ENCODE data around the gene MYH8. TPM values are rescaled to one million over a fixed set of nuclear protein-coding genes. Genes with fewer than 3 reads are reported as not detected.

Gene MYH8
- total RNA-seq, 1 donor from 2014 or later: not detected

GRCh38 chr17:10435096-10435495 is 13.3 kb upstream of the MYH8 start:
- peaks cover 2% of the 10 kb centered on the region for H3K9me3 ChIP-seq (ENCODE audit: insufficient read depth, low read depth, low read length)
- no peak overlapping the region for H3K27ac ChIP-seq (ENCODE audit: low read depth, low read length)
- H3K4me3 ChIP-seq (ENCODE audit: insufficient read depth, low read depth, low read length): no peak overlapping the region
- Mint-ChIP-seq H3K36me3 (ENCODE audit: low read depth, unreplicated experiment) (no peaks in the 10 kb centered on the region), H3K9me3 (ENCODE audit: unreplicated experiment) (peaks cover 14% of the 10 kb centered on the region), H3K27ac (ENCODE audit: unreplicated experiment) (no peak overlapping the region), H3K27me3 (ENCODE audit: low read depth, unreplicated experiment) (no peaks in the 10 kb centered on the region), H3K4me3 (ENCODE audit: unreplicated experiment) (no peak overlapping the region), H3K4me1 (ENCODE audit: low read depth, unreplicated experiment) (peaks cover 11% of the 10 kb centered on the region)
- H3K27me3 ChIP-seq (ENCODE audit: insufficient read depth, low read length): no peaks in the 10 kb centered on the region
- no peaks in the 10 kb centered on the region for H3K4me1 ChIP-seq (ENCODE audit: insufficient read depth, low read length)
- no peaks in the 10 kb centered on the region for H3K79me2 ChIP-seq (ENCODE audit: insufficient read depth, low read length)
- no peaks in the 10 kb centered on the region for H4K20me1 ChIP-seq (ENCODE audit: insufficient read depth, low read length)
- H3K4me2 ChIP-seq (ENCODE audit: low read length): no peak overlapping the region
- FAIRE-seq (no peak), DNase-seq (ENCODE audit: low read depth) (no peak)
- H3K9ac ChIP-seq (ENCODE audit: low read length): no peak overlapping the region
- no peaks in the 10 kb centered on the region for H3K36me3 ChIP-seq (ENCODE audit: insufficient read depth, low read length)
- H2AFZ ChIP-seq (ENCODE audit: low read depth, low read length): no peak overlapping the region
- no peak for TF ChIP-seq EZH2 (IDR thresholded peaks at IDR 0.05; ENCODE audit: insufficient read depth, low read length)
- TF ChIP-seq, protein P1, sequence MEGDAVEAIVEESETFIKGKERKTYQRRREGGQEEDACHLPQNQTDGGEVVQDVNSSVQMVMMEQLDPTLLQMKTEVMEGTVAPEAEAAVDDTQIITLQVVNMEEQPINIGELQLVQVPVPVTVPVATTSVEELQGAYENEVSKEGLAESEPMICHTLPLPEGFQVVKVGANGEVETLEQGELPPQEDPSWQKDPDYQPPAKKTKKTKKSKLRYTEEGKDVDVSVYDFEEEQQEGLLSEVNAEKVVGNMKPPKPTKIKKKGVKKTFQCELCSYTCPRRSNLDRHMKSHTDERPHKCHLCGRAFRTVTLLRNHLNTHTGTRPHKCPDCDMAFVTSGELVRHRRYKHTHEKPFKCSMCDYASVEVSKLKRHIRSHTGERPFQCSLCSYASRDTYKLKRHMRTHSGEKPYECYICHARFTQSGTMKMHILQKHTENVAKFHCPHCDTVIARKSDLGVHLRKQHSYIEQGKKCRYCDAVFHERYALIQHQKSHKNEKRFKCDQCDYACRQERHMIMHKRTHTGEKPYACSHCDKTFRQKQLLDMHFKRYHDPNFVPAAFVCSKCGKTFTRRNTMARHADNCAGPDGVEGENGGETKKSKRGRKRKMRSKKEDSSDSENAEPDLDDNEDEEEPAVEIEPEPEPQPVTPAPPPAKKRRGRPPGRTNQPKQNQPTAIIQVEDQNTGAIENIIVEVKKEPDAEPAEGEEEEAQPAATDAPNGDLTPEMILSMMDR (IDR thresholded peaks at IDR 0.05; ENCODE audit: insufficient read depth, low read depth, low read length): no peak

GRCh38 chr17:10429421-10430045 is 7.8 kb upstream of the MYH8 start:
- Histone ChIP-seq H3K27ac (ENCODE audit: low read depth, low read length) (no peak overlapping the region), H3K4me1 (ENCODE audit: insufficient read depth, low read length) (no peaks in the 10 kb centered on the region), H3K36me3 (ENCODE audit: insufficient read depth, low read length) (no peaks in the 10 kb centered on the region), H4K20me1 (ENCODE audit: insufficient read depth, low read length) (no peaks in the 10 kb centered on the region), H3K9me3 (ENCODE audit: insufficient read depth, low read depth, low read length) (no peaks in the 10 kb centered on the region), H3K4me2 (ENCODE audit: low read length) (no peak overlapping the region), H3K27me3 (ENCODE audit: insufficient read depth, low read length) (no peaks in the 10 kb centered on the region), H3K4me3 (ENCODE audit: insufficient read depth, low read depth, low read length) (no peak overlapping the region), H3K9ac (ENCODE audit: low read length) (no peak overlapping the region), H2AFZ (ENCODE audit: low read depth, low read length) (no peak overlapping the region), H3K79me2 (ENCODE audit: insufficient read depth, low read length) (no peaks in the 10 kb centered on the region)
- Mint-ChIP-seq H3K9me3 (ENCODE audit: unreplicated experiment) (peaks cover 9% of the 10 kb centered on the region), H3K4me1 (ENCODE audit: low read depth, unreplicated experiment) (peaks cover 12% of the 10 kb centered on the region), H3K4me3 (ENCODE audit: unreplicated experiment) (no peak overlapping the region), H3K36me3 (ENCODE audit: low read depth, unreplicated experiment) (no peaks in the 10 kb centered on the region), H3K27ac (ENCODE audit: unreplicated experiment) (peak overlapping the region; percentile 64), H3K27me3 (ENCODE audit: low read depth, unreplicated experiment) (no peaks in the 10 kb centered on the region)
- DNase-seq (ENCODE audit: low read depth) (peak; percentile 8), FAIRE-seq (no peak)
- no peak for TF ChIP-seq EZH2 (IDR thresholded peaks at IDR 0.05; ENCODE audit: insufficient read depth, low read length)
- TF ChIP-seq, protein P1 (IDR thresholded peaks at IDR 0.05; ENCODE audit: insufficient read depth, low read depth, low read length): no peak

GRCh38 chr17:10428781-10429180 is 7.0 kb upstream of the MYH8 start:
- Mint-ChIP-seq H3K4me1 (ENCODE audit: low read depth, unreplicated experiment) (peaks cover 12% of the 10 kb centered on the region), H3K4me3 (ENCODE audit: unreplicated experiment) (no peak overlapping the region), H3K27me3 (ENCODE audit: low read depth, unreplicated experiment) (no peaks in the 10 kb centered on the region), H3K36me3 (ENCODE audit: low read depth, unreplicated experiment) (no peaks in the 10 kb centered on the region), H3K27ac (ENCODE audit: unreplicated experiment) (peak overlapping the region; percentile 41), H3K9me3 (ENCODE audit: unreplicated experiment) (peaks cover 9% of the 10 kb centered on the region)
- H3K79me2 ChIP-seq (ENCODE audit: insufficient read depth, low read length): no peaks in the 10 kb centered on the region
- no peak overlapping the region for H3K9ac ChIP-seq (ENCODE audit: low read length)
- DNase-seq (ENCODE audit: low read depth) (no peak), FAIRE-seq (no peak)
- H3K4me1 ChIP-seq (ENCODE audit: insufficient read depth, low read length): no peaks in the 10 kb centered on the region
- H3K36me3 ChIP-seq (ENCODE audit: insufficient read depth, low read length): no peaks in the 10 kb centered on the region
- H3K27me3 ChIP-seq (ENCODE audit: insufficient read depth, low read length): no peaks in the 10 kb centered on the region
- no peak overlapping the region for H3K27ac ChIP-seq (ENCODE audit: low read depth, low read length)
- H3K9me3 ChIP-seq (ENCODE audit: insufficient read depth, low read depth, low read length): no peaks in the 10 kb centered on the region
- H4K20me1 ChIP-seq (ENCODE audit: insufficient read depth, low read length): no peaks in the 10 kb centered on the region
- no peak overlapping the region for H2AFZ ChIP-seq (ENCODE audit: low read depth, low read length)
- no peak for TF ChIP-seq EZH2 (IDR thresholded peaks at IDR 0.05; ENCODE audit: insufficient read depth, low read length)
- TF ChIP-seq, protein P1 (IDR thresholded peaks at IDR 0.05; ENCODE audit: insufficient read depth, low read depth, low read length): no peak
- H3K4me2 ChIP-seq (ENCODE audit: low read length): no peak overlapping the region
- H3K4me3 ChIP-seq (ENCODE audit: insufficient read depth, low read depth, low read length): no peak overlapping the region
